Measurements from ENCODE around the gene XYLT1.
A peak's percentile ranks its signal among the peaks of the same experiment; 100 is the strongest.

XYLT1 gene

DNA sequence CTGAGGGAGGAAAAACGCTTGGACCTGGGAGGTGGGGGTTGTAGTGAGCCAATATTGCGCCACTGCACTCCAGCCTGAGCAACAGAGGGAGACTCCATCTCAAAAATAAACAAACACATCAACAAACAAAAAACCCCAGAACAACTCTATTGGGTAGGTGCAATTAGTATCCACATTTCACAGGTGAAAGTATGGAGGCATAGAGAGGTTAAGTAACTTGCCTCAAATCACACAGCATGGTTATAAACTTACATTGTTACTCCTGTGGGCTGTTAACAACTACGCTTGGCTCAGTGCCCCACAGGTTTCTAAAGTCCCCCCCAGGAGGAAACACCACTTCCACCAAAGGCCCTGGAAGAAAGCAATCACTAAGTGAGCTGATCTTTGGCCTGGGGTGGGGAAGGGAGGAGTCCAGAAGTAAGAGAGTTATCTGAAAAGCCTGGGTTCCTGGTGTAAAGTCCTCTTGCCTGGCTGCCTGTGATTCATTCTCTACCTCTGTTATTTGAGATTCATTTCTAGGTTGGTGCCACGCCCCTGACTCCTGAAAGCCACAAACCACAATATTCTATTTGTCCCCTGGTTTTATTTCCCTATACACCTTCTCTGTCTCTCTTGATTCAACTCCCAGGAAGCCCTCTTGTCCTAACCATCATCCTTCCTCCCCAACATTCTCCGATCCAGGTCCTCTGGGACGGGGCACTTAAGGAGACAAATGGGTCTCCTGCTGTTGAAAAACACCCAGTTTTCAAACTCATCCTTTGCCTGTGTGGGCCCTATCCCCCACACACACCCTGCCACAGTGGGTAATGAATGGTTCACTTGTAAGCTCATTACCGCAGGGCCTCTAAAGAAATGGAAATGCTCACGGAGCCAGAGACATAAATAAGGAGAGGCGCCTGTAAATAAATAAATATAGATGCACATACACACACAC, 195.4 kb downstream of the XYLT1 start:
- no peak for DNase-seq

DNA sequence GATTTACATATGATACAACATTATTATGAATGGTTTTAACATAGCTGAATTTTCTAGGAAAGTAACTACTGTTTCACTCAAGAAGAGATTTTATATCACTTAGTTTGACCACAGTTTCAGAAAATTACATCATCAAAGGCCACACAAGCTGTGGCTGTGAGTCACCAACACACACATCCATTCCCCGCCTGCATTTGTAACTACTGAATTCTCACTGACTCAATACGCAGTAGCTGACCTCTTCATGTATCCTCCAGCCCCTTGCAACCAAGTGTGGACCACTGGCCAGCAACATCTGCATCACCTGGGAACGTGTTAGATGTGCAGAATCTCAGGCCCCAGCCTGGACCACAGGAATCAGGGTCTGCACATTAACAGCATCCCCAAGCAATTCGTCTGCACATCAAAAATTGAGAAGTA, 197.6 kb downstream of the XYLT1 start:
- DNase-seq: peak; percentile 87

DNA sequence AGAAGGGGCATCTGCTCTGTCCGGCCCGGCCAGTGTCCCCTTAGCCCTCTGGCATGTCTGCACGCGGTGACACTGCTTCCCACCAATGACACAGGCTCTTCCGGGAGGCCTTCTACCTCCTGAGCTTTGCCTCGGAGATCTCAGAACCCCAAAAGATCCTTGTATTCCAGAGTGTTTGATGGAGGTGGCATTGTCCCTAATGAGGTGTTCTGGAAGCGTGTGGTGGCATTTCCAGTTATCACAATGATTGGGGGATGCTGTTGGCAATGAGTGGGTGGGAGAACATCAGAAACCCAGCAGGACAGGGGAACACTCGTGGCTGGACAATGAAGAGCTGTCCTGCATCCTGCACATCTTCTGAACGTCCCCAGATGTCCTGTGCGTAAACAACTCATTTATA, 198.0 kb downstream of the XYLT1 start:
- DNase-seq: no peak

DNA sequence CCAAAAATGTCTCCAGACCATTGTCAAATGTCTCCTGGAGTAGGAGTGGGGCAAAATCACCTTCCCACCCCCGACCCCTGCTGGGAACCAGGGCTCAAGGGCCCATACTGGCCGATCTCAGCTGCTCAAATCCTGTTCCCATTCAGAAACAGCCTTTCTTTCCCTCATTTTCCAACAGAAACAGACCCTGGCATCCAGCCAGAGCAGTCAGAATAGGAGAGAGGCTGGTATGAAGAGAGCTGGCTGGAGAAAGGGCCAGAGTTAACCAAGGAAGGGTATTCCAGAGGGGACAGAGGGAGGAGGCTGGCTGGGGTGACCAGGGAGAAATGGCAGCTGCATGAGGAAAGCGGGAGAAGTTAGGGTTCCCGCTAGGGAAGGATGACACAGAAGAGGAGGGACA, 199.1 kb downstream of the XYLT1 start:
- no peak for DNase-seq

DNA sequence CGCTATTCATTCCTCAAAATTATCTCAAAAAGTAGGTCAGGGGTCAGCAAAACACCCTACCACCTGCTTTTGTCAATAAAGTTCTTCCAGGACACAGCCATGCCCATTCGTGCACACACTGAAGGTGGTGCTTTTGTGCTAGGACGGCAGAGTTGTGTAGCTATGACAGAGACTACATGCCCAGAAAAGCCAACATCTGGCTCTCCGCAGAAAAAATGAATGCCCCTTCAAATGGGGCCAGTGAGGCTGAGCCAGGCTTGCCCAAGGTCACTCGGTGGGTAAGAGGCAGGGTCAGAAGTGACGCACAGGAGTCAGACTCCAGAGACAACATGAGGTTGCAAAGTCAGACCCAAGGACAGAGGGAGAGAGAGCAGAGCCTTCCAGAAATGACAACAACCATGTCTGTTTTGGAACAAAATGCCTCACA, 200.1 kb downstream of the XYLT1 start:
- DNase-seq: no peak

DNA sequence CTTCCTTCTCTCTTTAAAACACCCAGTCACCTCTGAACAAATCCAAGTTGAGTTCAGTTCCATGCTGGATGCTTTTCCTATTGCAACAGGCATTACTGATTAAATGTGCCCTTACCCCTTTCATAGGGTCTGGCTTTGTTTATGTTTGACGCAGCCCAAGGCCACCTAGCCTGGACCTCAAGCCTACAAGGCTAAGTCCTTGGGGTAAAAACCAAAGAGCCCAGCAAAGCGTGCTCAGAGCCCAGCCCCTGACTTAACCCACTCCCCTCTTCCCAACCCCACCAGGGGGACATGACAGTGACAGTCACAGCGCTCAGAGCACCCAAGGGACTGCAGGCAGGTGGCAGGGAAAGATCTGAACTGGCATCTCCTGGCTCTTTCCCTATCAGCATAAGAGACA, 200.6 kb downstream of the XYLT1 start:
- no peak for DNase-seq

DNA sequence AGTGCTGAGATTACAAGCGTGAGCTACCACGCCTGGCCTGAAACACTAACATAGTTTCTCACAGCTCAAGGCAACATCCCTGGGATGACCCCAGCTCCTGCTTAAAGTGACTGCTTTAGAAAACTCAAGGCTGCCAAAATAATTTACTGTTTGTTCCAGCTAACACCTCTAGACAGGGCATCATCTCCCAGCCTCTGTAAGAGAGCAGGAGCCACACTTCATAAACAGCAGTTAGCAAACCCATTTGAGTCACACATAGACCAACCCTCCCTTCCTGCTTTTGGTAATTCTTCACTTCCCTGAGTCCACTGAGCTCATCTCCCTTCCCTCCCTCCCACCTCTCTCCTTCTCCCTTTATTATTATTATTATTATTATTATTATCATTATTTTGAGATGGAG, 201.3 kb downstream of the XYLT1 start:
- DNase-seq: no peak

DNA sequence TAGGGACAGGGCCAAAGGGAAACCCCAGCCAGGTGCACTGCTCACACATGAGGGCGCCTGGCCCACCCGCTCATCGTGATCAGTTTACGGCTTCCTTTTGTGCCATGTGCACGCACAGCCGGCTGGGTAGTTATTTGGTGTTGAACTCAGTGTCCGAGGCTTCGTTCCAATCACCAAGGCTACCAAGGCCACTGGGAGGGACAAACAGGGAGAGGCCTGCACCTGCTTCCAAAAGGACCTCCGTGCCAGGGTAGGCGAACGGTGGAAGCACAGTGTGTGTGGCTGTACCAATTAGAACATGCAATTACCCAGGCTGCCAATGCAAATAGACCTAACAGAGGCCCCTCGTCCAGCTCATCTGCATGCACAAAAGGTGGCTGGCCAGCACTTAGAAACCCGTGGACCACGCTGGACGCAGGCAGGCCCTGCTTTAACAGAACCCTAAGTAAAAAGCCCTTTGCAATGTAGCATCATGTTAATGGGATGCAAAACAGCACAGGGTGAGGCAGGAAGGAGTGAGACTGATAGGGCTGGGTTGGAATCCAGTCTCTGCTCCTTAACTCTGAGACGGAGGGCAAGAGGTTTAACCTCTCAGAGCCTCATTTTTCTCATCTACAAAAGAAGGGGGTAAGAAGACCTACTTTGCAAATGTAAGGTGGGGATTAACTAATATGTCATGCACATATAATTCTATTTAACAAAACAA, 204.0 kb downstream of the XYLT1 start:
- no peak for DNase-seq

DNA sequence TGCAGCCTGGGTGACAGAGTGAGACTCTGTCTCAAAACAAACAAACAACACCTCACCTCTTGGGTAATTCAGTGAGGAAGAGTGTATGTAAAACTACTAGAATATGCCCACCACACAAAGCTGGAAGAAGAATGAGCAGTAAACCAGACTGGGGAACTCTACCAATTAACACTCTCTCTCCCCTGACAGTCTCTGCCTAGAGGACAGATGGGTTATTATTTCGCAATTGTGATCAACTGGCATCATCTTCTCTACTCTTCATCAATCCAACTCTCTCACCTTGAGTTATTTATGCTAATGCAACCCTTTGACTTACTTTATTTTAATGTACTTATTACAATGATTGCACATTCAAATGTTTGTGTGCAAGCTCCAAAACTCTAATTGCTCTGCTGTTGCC, 205.6 kb downstream of the XYLT1 start:
- no peak for DNase-seq

DNA sequence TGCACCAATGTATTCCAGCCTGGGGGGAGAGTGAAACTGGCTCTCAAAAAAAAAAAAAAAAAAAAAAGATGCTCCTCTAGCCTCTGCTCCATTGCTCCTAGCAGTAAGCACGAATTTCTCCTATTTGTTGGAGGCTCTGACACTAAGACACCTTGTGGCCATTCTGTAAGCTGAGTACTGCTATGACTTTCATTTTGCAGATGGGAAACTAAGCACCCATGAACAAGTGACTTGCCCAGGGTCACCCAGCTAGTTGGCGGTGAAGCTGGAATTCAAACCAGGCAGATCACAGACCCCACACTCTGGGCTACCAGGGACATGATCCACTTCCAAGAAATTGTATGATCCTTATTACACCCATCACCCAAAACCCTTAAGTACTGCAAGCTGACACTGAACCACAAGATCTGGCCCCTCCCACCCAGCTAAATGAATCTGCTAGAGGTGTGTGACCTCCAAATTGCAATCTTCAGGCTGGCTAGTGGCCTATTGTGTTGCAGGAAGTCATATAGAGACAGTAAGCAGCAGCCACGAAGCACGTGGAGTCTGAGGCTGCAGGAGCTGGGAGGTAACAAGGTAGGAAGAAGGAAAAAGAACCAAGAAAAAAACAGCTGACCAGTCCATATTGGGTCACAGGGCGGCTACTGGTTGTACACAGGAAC, 209.4 kb downstream of the XYLT1 start:
- DNase-seq: no peak

DNA sequence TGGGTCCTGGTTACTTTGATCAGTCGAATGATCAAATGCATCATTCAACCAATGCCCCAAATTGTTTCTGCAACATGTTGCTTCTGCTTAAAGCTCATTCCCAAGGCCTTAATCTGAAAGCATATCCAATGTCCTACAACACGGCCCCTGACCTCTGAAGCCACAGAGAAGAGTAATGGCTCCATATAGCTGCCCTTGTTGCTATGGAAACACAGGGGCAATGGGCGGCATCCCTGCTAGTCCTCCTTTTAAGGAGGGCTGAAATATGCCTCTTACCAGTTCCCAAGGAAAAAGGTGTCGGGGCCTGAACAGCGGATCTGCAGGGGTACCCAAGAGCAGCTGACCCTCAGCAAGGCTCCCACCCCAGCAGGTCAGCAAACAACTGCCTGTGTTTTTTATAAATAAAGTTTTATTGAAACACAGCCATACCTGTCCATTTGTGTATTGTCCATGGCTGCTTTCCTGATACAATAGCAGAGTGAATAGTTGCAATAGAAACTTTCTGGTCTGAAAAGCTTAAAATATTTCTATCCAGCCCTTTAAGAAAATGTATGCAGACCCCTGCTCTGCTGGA, 210.4 kb downstream of the XYLT1 start:
- no peak for DNase-seq

DNA sequence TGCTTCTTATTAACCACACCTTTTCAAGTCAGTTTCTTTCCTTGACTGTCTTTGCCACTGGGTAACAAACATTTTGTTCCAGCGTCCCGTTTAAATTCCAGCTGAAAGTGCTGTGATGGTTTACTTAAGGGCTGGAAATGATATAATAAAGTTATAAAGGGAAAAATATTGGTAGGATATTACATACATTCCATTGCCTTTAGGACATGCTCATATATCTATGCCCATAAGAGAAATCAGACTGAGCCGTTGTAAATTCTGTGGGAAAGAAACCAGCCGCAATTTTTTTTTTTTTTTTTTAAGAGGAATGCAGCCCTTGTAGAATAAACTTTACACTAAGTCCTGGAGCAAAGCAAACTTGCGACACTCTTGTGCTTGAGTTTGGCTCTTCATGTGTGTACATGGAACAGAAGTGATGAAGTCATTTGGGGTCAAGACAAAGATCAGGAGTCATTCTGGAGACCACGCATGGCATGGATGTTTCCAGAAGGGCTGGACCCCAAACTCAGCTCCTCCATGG, 210.9 kb downstream of the XYLT1 start:
- no peak for DNase-seq

DNA sequence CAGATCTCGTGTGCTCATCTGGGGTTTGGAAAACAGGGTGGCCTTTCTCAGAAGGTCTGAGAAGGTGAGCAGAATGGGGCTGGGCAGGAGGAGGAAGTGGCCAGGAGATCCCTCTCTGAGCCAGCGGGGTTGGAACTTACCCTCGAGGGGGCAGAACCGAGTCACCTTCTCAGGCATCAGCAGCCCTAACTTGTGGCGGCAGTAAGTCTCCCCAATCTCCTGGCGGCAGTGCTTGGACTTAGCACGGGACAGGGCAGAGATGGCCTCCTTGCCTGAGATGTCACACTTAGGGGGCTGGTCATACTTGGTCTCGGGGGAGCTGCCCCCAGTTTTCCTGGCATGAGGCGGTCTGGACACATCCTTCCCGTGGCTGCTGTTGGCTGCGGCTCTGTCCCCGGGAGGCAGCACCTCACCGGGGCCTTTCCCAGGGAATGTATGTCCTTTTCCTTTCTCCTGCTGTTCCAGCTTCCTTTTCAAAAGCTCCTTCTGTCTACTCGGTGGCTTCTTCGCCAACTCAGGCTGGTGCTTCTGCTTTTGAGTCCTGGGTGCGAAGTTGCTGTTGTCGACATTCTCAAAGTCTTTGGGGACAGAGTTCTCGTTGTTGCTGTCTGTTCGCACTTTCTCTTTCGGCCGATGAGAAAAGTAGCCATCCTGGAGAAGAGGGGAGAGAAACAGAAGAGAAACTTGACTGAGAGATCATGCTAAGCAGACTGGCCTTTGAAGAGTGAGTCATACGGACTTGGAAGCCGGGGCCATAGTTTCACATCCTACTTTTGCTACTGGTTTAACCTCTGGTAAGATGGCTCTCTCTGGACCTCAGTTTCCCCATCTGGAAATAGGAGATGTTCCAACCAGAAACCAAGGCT, 211.7 kb downstream of the XYLT1 start:
- DNase-seq: no peak

DNA sequence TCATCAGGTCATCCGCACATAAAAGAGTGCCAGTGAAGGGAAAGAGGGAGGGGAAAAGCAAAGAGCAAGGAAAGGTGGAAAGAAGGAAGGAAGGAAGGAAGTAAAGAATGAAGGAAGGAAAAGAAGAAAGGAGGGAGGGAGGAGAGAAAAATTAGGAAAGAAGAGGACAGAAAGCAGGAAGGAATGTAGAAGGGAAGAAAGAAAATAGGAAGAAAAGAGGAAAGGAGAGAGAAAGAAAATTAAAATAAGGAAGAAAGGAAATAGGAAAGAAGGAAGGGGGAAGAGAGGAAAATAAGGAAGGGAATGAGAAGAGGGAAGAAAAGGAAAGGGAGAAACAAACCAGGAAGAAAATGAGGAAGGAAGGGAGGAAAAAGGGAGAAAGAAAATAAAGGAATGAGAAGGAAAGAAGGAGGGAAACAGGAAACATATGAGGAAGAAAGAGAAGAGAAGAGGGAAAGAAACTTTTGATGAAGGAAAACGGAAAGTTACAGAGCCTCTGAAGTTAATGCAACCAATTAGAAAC, 212.6 kb downstream of the XYLT1 start:
- DNase-seq: no peak

DNA sequence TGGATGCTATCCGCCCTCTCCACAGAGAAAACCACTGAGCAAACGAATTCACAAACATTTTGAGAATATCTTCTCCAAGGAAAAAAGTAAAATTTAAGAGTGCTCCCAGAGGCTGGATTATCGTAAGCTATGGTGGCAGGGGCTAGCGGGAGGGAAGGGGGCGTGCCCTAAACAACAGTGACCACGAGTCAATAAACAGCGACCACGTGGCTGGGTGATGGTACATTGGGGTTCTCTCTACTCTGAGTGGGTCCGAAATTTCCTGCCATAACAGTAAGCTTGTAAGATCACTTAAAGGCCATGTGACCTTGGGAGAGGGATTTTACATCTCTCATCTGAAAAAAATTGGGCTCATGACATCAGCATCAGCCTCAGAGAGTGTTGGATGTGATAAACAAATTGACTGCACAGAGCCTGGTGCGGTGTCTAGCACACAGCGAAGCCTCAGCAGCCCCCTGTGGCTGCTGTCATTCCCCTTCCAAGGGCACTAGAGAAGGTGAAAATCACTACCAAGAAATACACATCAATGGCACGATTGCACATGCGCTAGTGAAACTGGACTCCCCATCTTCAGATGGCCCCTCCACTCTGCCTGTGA, 213.2 kb downstream of the XYLT1 start:
- DNase-seq: no peak

DNA sequence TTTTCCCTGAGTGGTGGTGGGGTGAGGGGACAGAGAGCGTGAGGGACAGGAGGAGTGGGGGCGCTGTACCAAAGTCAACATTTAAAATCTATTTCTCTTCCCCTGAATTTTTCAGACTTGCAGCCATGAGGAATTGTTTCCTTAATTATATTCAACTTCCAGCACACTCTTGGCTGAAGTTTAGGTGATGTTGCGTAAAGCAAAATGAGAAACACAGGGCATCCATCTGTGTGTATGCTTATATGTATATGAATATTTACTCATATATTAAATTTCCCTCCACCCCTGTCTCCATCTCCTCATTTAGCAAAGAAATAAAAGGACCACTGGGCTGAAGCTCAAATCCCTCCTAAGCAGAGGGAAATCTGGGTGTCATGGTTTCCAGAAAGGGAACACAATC, 218.1 kb downstream of the XYLT1 start:
- no peak for DNase-seq

DNA sequence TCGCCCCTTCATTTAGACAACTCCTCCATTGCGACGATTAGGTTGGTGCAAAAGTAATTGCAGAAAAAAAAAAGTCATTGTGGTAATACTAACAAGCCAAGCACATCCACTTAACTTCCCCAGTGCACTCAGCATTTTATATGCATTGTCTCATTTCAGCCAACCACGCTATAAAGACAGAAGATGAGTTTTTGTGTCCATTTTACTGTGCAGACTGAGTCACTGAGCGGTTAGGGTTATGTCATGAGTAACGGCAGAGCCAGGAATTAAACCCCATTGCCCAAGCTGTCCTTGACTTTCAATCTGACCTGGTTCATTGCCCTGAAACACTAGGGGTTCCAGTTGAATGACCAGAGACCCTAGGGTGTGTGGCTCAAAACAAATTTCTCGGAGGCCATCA, 218.7 kb downstream of the XYLT1 start:
- no peak for DNase-seq

DNA sequence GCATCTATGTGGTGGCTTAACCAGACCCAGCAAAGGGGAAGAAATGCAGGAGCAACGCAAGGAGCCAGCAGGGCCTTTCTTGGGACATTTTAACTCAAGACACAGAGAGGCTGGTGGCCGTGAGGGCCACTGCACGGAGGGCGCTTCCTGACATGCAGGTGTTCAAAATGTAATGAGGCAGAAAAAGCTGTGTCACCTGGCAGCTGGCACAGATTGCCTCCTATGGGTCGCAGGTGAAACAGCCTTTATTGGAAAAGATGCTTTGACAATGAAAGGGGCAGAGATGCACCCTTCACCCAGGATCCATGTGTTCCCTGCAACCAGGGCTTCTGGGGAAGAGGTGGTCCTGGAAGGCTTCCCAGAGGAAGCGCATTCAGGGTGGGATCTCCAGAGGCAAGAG, 219.3 kb downstream of the XYLT1 start:
- no peak for DNase-seq

DNA sequence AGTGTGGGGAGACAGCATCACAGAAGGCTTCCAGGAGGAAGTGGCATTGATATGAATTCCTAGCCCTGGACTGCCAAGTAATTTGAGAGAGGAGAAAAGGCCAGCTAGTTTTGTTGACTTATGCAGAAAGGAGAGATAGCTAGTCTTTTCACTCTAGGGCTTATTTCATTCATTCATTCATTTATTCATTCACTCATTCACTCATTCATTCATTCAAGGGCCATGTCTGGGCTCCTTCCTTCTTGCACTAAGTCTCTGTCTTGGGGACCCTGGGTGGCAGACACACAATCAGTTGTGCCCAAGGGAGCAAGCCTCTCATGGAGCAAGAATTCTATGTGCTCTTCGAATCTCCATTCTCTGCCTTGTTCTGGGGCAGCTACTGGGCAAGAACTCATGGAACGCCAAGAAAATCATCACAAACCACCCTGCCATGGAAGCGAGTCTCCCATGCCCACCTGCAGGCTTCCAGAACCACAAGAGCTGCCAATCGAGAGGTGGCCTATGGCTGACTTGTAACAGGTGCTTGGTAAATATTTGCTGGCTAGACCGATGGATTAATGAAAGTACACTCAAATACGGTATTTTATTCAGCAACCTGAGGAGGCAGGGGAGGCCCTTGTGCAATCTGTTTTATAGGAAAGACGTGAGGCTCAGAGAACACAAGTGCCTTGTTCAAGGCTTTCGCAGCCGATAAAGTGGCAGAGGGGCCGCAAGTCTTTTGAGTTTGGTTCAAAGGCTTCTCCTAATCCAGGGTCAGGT, 223.6 kb downstream of the XYLT1 start:
- DNase-seq: no peak

DNA sequence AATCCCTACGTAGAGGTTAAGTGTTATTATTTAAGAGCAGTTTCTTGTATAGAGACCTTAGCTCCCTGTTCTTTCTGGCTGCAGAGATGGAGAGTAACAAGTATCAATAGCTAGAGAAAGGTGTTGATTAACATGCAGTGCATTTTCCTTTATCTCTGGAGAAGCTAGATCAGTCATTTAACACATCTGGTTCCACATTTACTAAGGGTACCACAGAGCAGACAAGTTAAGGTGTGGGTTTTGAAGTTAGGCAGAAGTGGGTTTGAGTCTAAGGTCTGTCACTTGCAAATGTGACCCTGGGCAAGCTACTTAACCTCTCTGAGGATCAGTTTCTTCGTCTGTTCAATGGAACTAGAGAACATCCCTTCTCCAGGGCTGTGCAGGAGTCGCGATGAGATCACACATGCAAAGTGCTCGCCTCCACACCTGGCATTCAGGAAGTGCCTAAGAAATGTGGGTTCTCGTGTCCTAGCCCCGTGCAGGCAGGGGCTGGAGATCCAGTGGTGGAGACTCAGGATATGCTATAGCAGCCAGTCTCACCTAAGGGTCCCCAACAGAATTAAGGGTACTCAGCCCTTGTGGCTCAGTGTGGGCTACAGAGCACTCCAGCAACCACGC, 224.4 kb downstream of the XYLT1 start:
- no peak for DNase-seq

Measured in EL (cell line).